Progenitor cell of endocrine pancreas (in vitro differentiated cells): ENCODE data around the gene TM4SF20. TPM values are rescaled to one million over a fixed set of nuclear protein-coding genes. Genes with fewer than 3 reads are reported as not detected.

Source experiments
- DNase-seq: peaks from one replicate; pipeline ENCODE4 v3.0.0; 2021; ENCODE audit warnings: low spot score; ENCODE audit not compliant: unreplicated experiment
- H3K27ac Mint-ChIP-seq: 2 replicates; pipeline ENCODE4 v1.8.0; 2021; ENCODE audit warnings: mild to moderate bottlenecking, moderate library complexity, mixed read lengths
- H3K27me3 Mint-ChIP-seq: 2 replicates; pipeline ENCODE4 v1.8.0; 2021; ENCODE audit warnings: mixed read lengths
- H3K36me3 Mint-ChIP-seq: 2 replicates; pipeline ENCODE4 v1.8.0; 2022; ENCODE audit warnings: mixed read lengths; ENCODE audit not compliant: insufficient read depth
- H3K4me1 Mint-ChIP-seq: 2 replicates; pipeline ENCODE4 v1.8.0; 2021; ENCODE audit warnings: low read depth, mixed read lengths
- H3K4me3 Mint-ChIP-seq: 2 replicates; pipeline ENCODE4 v1.8.0; 2021; ENCODE audit warnings: low read depth, mild to moderate bottlenecking, moderate library complexity, mixed read lengths
- H3K9me3 Mint-ChIP-seq: 2 replicates; pipeline ENCODE4 v1.8.0; 2021; ENCODE audit warnings: low read depth, mixed read lengths
- CTCF ChIP-seq: fragments of 200-600 bp; sonication (generic); IDR thresholded peaks from one replicate; pipeline ENCODE4 v1.5.0; 2021; ENCODE audit warnings: antibody characterized with exemption, mild to moderate bottlenecking; ENCODE audit not compliant: unreplicated experiment
- total RNA-seq: library from RNA; stranded (reverse); gene quantifications from 2 replicates; pipeline ENCODE4 v1.2.1, GENCODE V29; 2021

TM4SF20 gene
- total RNA-seq, 1 donor from 2014 or later: not detected

- Mint-ChIP-seq H3K4me1 (peaks cover 10% of the 10 kb centered on the region), H3K4me3 (no peak overlapping the region), H3K9me3 (no peaks in the 10 kb centered on the region), H3K27me3 (peaks cover 4% of the 10 kb centered on the region), H3K36me3 (no peaks in the 10 kb centered on the region), H3K27ac (no peak overlapping the region)
- no peak for TF ChIP-seq CTCF
- no peak for DNase-seq
Measured at GRCh38 chr2:227397562-227397961, 18.5 kb upstream of the TM4SF20 start.

DNA sequence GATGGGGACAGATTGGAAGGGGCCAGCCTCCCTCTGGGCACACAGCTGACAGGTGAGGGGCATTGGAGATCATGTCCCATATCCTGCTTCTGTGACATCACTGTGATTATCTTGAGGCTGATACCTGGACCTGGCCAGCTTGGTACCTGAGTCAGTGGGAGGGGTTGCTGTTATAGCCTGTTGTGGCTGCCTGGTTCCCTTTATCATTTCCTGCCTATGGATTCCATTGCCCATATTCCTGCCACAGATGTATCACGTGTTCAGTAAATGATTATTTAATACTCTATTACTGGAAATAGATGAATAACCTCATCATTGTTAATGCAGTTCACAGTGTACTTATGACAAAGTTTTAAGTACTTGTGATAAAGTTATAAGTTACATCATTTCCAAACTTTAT is 16.4 kb upstream of the TM4SF20 start:
- DNase-seq: no peak
- Mint-ChIP-seq H3K9me3 (no peaks in the 10 kb centered on the region), H3K27me3 (no peaks in the 10 kb centered on the region), H3K4me1 (peaks cover 3% of the 10 kb centered on the region), H3K36me3 (no peaks in the 10 kb centered on the region), H3K4me3 (no peak overlapping the region), H3K27ac (no peak overlapping the region)
- TF ChIP-seq CTCF: no peak

DNA sequence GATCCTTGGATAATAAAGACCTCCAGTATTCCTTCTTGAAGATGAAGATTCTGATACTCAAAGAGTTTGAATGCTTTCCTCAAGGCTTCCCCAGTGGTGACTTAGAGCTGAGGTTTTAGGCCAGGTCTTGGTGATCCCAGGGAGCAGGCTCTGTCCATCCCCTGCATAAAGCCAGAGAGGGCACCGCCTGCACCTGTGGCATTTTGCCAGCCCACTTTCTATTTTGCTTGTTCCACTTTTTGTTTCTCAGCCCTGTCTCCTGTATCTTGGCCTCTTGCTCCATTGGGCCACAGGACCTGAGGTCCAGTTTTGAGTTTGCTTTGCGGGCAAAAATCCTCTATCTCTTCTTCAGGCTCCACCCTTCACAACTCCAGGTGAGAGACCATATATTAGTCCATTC is 15.3 kb upstream of the TM4SF20 start:
- Mint-ChIP-seq H3K27ac (no peak overlapping the region), H3K36me3 (no peaks in the 10 kb centered on the region), H3K4me1 (no peaks in the 10 kb centered on the region), H3K27me3 (no peaks in the 10 kb centered on the region), H3K4me3 (no peak overlapping the region), H3K9me3 (no peaks in the 10 kb centered on the region)
- no peak for DNase-seq
- no peak for TF ChIP-seq CTCF

DNA sequence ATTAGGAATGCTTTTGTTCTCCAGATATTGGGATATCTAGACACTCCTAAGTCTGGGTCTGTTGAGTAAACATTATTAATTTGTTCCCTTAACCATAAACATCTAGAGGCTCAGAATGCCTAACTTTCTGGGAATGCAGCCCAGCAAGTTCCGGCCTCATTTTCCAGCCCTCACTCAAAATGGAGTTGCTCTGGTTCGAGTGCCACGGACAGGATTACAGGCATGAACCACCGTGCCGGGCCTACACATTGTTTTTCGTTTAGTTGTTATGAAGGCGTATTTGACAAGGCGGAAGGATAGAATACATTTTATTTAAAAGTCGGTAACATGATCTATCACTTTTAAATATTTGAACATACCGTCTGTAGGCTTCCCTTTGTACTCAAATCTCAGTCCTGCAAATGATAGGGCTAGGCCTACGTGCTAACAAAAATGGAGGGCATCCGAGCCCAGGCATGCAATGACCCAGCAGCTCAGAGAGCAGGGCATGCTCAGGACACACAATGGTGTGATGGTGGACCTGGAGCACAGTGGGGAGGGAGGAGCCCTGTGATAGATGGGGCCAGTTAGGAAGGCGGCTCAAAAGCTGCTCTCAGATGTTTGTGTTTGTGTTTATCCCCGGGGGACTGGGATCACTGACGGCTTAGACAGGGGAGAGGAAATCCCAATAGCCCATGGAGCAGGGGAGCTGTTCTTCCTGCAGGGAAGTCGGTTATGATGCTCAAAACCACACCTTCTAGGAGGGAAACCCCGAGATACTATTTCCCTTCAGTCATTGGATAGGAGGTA is 11.6 kb upstream of the TM4SF20 start:
- no peak overlapping the region for H3K4me3 Mint-ChIP-seq
- H3K4me1 Mint-ChIP-seq: no peaks in the 10 kb centered on the region
- H3K27ac Mint-ChIP-seq: no peak overlapping the region
- H3K27me3 Mint-ChIP-seq: no peaks in the 10 kb centered on the region
- no peak for DNase-seq
- H3K9me3 Mint-ChIP-seq: no peaks in the 10 kb centered on the region
- TF ChIP-seq CTCF: no peak
- no peaks in the 10 kb centered on the region for H3K36me3 Mint-ChIP-seq

GRCh38 chr2:227389661-227390060 is 10.6 kb upstream of the TM4SF20 start:
- H3K27me3 Mint-ChIP-seq: no peaks in the 10 kb centered on the region
- no peaks in the 10 kb centered on the region for H3K9me3 Mint-ChIP-seq
- TF ChIP-seq CTCF: no peak
- DNase-seq: no peak
- H3K4me1 Mint-ChIP-seq: no peaks in the 10 kb centered on the region
- H3K27ac Mint-ChIP-seq: no peak overlapping the region
- H3K4me3 Mint-ChIP-seq: no peak overlapping the region
- no peaks in the 10 kb centered on the region for H3K36me3 Mint-ChIP-seq
